Limb (tissue), 2 donors: ENCODE results near the gene TUBB4B.
"Not testable (repeated sequence)": the region's sequence is repeated elsewhere in the genome, so short reads cannot be mapped to it uniquely, and the experiment has no call there.

Experiments used
- DNase-seq, 2 donors: peaks; one replicate each; pipeline ENCODE4 v3.0.0-alpha.2; 2016; ENCODE audit errors: extremely low spot score in 2 of 2

TUBB4B gene

DNA sequence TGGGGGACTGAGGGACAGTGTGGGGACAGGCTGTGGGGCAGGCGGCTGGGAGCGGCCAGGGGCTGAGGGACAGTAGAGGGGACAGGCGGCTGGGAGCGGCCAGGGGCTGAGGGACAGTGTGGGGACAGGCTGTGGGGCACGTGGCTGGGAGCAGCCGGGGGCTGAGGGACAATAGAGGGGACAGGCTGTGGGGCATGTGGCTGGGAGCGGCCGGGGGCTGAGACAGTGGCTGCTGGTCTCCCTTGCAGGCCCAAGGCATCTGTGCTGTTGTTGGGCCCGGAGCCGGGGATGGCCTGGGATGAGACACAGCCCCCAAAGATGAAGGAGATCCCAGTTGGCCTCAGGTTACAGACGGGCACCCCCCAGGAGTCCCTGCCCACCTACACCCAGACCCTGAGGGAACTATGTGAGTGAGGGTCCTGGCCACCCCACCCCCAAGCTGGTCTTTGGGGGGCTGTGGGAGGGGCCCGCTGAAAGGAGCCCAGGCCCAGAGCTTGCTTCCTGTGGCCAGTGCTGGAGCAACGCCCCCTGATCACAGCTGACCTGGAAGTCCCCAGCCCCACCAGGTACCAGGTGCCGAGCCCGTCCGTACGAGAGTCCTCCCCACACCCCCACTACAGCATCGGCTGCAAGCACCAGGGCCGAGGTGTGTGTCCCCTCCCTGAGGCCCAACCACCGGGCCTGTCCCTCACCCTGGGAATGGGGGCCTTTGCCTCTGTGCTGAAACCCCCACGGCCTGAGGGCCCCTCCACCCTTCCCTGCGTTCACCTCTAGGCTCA, 10.6 kb downstream of the TUBB4B start:
- no peak for DNase-seq

DNA sequence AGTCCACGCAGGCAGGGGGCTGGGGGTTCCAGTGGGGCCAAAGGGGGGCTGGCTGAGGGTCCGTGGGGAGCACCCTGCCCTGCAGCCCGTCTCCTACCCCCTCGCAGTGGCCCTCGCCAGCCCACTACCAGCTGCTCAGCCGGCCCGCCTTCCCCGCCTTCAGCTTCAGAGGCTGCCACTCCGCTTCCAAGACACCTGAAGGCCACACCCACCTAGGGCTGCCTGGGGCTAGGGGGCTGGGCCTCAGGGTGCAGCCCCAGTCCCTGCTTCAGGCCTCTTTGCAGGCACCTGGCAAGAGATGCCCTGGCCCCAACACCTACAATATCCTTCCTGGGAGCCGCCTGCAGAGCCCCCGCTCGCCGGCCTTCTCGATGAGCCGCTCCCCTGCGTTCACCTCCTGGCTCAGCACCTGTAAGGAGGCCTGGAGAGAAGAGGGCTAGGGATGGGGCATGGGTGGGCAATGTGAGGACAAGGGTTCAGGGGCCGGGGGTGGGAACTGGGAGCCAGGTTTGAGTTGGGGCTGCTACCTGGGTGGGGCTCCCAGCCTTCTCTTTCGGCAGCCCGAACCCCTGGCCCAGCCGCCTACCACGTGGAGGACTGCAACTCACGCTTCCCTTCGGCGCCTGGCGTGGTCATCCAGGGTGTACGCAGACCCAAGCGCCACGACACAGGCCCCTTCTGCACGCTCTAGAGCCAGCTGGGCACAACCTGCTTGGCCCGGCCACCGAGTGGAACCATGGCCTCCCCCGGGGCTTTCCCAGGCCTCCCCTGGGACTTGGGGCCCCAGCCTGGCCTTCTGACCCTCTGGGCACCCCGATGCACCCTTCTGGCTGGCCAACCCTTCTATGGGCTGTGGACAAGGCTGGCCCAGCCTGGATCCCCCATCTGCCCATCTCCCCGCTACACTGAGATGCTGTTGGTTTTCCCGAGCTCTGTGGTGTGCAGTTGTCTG, 11.7 kb downstream of the TUBB4B start:
- DNase-seq: no peak

DNA sequence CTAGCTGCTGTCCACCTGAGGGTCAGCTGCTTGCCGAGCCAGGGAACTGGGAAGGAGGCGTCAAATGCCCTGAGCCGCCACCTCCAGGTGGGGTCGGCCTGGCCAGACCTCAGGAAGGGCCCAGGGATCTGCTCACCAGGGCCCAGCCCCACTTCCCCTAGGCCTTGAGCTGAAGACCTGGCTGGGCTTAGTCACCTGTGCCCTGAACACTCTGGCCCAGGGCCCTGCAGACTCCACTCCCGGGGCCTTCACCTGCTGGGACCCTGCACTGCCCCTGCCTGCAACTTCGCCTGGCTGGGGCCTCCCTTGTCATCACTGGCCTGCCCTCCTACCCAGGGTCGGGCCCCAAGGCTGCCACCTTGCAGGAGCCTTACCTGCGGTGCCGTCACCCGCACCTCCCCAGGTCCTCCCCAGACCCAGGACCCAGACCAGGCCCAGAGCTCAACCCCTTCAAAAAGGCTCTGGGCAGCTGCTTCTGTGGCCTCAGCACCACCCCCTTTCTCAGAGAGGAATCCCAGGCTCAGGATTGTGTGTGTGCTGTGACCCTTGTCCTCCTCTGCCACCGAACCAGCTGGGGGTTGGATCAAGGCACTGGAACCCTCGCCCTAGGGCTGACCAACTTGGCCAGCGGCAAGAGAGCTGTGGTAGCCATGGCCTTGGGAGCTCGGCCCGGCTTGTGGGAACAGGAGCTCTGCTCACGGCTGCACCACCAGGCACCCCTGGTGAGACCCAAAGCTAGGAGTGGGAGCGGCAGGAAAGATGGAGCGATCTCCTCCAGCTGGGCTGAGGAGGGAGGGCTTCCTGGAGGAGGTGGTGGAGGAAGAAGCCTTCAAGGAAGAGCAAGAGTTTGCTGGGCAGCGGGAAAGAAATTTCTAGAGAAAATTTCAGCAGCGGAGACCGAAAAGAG, 12.9 kb downstream of the TUBB4B start:
- no peak for DNase-seq

DNA sequence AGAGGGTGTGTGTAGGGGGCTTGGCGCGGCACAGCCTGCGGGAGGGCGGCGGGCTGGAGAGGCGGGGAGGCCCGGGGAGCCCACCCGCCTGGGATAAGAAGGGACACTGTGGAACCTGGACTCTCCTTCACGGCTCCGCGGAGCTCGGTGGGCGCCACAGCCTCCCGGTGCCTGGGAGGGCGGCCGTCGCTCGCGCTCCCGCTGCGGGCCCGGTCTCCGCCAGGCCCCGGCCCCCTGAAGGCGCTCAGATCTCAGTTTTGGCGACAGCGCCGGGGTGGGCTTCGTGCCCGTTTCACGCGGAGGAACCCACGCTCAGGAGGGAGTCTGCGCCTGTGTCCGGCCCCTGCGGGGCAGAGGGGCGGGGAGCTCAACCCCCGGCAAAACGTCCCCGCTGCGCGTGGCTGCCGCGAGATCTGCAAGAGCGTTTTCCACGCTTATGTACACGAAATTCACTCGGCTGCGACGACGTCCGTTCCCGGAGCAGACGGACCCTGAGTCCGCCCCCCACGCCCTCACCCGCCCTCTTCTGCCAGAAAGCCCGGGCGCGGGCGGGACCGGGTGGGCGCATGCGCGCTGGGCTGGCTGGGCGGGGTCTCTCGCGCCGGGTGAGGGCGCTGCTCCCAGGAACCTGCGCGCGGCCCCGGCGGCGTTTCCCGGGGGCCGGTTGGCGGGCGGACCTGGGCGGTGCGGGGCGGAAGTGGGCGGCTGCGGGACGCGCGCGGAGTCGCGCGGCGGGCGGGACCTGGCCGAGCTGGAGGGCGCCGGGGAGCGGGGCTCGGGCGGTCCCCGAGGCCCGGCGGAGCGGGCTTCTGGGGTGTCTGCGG, 13.7 kb downstream of the TUBB4B start, which contains the start of gene NELFB:
Gene NELFB, plus strand, starts transcription at position 704 of the 824 bp plus-strand sequence.
- DNase-seq: peak; percentile 89 to 98

DNA sequence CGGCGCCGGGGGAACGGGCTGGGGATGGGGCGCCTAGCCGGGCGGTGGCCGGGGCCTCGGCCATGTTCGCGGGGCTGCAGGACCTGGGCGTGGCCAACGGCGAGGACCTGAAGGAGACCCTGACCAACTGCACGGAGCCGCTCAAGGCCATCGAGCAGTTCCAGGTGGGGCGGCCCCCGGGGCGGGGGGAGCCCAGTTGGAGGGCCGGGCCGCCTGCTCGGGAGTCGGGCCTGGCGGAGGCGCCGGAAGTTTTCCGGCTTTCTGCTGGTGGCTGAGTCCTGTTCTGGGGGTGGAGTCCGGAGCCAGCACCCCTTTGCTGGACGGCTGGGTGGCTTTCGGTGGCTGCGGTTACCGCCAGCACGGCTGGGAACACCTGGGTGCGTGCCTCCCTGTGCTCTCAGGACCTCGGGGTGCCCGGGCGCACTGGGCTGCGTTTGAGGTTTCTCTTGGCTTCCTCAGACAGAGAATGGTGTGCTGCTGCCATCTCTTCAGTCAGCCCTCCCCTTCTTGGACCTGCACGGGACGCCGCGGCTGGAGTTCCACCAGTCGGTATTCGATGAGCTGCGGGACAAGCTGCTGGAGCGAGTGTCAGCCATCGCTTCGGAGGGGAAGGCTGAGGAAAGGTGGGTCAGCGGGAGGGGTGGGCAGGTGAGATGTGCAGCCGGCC, 14.5 kb downstream of the TUBB4B start:
- peak in 1 of 2 donors; percentile 23 for DNase-seq

DNA sequence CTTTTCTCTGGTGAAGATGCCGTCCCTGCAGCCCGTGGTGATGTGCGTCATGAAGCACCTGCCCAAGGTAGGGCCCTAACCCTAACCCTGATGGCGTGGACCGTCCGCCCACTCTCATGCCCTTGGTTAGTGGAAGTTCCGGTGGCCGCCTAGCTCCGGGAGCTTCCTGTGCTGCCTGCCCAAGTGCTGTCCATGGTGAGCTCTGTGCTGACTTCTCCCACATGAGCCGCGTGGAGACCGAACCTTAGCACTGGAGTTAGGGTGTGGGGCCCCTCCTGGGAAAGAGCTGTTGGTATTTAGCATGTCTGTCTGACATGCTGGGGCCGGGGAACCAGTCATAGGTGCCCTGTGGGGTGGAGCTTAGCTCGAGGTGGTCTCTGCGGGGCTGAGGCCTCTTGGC, 15.3 kb downstream of the TUBB4B start:
- DNase-seq: no peak

DNA sequence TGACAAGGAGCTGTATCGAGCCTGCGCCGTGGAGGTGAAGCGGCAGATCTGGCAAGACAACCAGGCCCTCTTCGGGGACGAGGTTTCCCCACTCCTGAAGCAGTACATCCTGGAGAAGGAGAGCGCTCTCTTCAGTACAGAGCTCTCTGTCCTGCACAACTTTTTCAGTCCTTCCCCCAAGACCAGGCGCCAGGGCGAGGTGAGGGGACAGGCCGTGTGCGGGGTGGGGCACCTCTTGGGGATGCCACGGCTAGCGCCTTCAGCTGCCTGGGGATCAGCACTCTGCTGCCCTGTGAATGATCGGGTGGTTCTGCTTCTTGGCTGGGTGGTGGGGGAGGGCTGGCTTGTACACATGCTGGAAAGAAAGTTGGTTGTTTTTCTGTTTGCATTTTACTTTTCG, 15.8 kb downstream of the TUBB4B start:
- DNase-seq: no peak

DNA sequence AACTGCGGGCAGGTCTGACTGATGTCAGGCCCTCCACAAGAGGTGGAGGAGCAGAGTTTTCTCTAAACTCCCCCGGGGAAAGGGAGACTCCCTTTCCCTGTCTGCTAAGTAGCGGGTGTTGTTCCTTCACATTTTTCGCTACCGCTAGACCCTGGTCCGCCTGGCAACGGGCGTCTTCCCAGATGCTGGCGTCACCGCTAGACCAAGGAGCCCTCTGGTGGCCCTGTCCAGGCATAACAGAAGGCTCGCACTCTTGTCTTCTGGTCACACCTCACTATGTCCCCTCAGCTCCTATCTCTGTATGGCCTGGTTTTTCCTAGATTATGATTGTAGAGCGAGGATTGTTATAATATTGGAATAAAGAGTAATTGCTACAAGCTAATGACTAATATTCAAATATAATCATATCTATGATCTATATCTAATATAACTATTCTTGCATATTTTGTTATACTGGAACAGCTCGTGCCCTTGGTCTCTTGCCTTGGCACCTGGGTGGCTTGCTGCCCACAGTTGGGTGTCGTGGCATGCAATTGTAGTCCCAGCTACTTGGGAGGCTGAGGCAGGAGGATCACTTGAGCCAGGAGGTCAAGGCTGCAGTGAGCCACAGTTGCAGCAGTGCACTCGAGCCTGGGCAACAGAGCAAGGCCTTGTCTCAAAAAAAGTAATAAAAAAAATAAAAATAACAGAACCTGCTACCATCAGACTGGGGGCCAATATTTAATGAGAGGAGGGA, 21.3 kb downstream of the TUBB4B start:
- not testable (repeated sequence) for DNase-seq

DNA sequence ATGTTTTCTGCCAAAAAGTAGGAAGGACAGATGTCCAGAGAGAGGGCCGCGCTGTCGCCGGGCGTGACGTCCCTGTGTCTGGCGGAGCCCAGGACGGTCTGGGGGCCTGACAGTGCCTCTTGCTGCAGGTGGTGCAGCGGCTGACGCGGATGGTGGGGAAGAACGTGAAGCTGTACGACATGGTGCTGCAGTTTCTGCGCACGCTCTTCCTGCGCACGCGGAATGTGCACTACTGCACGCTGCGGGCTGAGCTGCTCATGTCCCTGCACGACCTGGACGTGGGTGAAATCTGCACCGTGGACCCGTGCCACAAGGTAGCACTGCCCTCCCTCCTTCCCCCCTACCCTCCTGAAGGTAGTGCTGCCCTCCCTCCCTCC, 21.8 kb downstream of the TUBB4B start:
- DNase-seq: no peak

DNA sequence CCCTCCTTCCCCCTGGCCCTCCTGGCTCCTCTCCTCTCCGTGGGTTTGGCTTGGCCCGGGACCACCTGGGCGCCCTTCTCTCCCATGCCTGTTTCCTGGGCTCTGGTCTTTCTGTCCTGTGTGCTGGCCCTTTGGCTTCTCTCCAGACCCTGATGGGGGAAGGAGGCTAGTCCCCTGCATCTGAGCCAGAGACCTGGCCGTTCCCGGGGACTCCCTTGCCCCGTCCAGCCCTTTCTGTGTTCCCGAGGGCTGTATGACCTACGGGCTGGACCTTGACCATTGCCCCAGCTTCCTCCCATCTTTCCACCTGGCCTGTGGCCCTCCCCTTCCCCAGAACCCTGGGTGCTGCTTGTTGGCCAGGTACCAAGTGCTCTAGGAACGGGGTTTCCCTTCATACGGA, 22.4 kb downstream of the TUBB4B start:
- no peak for DNase-seq

DNA sequence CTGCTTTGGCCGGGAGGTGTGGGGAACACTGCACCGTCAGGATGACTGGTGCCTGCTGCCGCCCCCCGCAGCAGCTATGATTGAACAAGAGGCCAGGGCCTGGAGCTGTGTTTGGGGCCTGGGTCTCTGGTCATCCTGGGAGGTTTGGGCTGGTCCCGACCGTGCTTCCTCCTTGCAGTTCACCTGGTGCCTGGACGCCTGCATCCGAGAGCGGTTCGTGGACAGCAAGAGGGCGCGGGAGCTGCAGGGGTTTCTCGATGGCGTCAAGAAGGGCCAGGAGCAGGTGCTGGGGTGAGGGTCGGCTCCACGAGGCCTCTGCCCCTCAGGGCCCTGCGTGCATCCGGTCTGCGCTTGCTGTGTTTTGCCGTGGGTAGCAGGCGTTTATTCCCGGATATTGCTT, 23.0 kb downstream of the TUBB4B start:
- DNase-seq: no peak

DNA sequence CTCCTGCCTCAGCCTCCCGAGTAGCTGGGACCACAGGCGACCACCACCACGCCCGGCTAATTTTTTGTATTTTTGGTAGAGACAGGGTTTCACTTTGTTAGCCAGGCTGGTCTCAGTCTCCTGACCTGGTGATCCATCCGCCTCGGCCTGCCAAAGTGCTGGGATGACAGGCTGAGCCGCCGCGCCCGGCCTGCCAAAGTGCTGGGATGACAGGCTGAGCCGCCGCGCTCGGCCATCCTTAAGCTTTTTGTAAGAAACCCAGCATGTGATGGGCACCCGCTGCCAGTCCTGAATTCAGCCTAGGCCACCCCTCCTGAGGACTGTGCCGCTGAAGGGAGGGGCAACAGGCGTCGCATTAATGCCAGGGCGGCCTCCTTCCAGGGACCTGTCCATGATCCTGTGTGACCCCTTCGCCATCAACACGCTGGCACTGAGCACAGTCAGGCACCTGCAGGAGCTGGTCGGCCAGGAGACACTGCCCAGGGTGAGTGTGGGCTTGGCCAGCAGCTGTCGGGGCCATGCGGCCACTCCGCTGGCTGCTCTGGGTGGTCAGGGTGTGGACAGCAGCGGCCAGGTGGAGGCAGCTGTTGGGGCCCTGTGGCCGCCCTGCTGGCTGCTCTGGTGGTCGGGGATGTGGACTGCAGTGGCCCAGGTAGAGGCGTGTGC, 24.5 kb downstream of the TUBB4B start:
- no peak for DNase-seq

DNA sequence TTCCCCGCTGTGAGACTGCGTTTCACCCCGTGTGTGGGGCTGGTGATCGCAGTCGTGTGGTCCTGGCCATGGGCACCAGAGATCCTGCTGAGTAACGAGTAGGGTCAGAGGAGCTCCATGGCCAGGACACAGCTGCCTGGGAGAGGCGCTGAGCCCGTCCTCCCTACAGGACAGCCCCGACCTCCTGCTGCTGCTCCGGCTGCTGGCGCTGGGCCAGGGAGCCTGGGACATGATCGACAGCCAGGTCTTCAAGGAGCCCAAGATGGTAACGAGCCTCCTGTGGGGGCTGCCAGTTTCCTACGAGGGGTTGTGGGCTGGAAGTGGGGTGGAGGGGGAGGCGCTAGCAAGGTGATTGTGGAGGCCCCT, 25.1 kb downstream of the TUBB4B start:
- DNase-seq: no peak

DNA sequence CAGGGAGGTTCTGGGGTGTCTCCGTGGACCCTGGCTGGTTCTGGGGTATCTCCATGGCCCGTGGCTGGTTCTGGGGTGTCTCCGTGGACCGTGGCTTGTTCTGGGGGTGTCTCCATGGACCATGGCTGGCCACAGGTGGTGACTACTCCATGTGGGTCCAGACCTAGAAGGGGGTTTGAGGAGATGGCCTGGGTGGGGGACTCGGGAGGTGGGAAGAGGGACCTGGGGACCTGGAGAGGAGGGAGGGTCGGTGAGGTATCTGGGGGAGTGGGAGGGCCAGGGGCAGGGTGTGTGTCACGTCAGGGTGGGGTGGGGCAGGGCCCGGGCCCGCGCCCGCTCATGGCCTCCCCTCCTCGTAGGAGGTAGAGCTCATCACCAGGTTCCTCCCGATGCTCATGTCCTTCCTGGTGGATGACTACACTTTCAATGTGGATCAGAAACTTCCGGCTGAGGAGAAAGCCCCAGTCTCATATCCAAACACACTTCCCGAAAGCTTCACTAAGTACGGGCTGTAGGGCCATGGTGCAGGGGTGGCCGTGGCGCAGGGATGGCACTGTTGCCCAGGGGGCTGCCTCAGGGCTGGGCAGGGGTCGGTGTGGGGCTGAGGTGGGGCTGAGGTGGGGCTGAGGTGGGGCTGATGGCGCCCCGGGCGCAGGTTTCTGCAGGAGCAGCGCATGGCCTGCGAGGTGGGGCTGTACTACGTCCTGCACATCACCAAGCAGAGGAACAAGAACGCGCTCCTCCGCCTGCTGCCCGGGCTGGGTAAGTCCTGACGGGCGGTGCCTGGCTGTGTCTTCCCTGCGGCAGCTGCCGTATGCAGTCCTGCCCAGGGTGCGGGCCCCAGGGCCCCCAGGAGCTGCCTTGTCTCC, 25.7 kb downstream of the TUBB4B start:
- DNase-seq: no peak

DNA sequence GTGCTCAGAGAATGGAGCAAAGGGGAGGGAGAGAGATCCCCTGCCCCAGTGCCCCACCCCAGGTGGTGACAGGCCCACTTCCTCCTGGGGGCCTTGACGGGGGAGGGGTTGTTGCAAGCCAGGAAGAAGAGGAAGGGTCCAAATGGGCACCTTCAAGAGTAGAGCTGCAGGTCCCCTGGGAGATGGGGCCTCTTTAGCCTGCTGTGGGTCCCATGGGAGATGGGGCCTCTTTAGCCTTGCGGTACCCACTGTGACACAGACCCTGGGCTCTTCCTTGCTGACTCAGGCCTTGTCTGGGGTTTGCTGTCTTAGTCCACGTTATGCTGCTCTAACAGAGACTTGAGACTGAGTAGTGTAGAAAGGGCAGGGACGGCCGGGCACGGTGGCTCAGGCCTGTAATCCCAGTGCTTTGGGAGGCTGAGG, 26.9 kb downstream of the TUBB4B start:
- DNase-seq: no peak

DNA sequence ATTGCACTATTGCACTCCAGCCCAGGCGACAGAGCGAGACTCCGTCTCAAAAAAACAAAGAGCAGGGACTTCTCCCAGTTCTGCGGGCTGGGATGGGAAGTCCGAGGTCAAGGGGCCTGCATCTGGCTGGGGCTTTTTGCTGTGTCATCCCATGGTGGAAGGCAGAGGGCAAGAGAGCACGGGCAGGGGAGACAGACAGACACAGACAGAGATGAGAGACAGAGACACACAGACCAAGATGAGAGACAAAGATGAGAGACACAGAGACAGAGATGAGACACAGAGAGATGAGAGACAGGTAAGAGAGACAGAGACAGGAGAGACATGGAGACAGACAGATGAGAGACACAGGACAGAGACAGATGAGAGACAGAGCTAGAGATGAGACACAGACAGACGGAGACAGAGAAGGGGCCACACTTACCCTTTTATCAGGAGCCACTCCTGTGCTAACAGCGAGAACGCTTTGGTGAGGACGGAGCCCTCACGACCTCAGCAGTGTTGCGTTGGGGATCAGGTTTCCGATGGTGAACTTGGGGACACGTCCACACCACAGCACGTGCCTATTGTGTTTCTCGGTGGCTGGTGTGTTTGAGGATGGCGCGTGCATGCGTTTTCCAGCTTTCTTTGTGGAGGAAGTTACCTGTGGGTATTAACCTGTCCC, 27.6 kb downstream of the TUBB4B start:
- DNase-seq: no peak

DNA sequence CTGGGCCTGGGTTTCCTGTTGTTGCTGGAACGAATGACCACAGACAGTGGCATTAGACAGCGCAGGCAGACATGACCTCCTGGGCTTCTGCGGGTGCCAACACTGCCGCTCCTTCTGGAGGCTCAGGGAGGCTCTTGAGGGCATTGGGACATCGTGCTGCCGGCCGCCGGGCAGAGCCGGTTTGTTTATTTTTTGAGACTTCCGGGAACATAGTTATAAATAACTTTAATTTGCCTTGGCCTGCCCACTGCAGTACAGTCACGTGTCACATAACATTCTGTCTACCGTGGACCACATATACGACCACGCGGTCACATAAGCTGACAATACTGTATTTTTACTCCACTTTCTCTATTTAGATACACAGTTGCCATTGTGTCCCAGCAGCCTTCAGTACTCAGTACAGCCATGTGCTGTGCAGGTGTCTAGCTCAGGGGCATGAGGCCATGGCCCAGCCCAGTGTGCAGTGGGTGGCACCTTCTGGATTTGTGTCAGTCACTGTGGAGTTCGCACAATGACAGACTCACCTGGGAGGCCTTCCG, 28.2 kb downstream of the TUBB4B start:
- no peak for DNase-seq
